Lower leg skin (tissue), 4 donors: ENCODE data around the gene HOXD11. TPM values are rescaled to one million over a fixed set of nuclear protein-coding genes. Genes with fewer than 3 reads are reported as not detected.

Experiments used
- DNase-seq, 2 donors: peaks; one replicate each; pipeline ENCODE4 v3.0.0-alpha.2; 2019; ENCODE audit warnings: low spot score in 2 of 2
- H3K4me3 ChIP-seq: fragments of 200-600 bp; sonication (generic); 2 replicates; pipeline ENCODE4 v1.5.1; 2017; ENCODE audit warnings: mild to moderate bottlenecking, low read depth; ENCODE audit not compliant: poor library complexity, severe bottlenecking
- CTCF ChIP-seq, 3 donors: fragments of 450-650 bp; IDR thresholded peaks; one replicate each; pipeline ENCODE4 v1.5.1; 2016; ENCODE audit warnings: antibody characterized with exemption in 3 of 3, mild to moderate bottlenecking in 3 of 3, moderate library complexity in 2 of 3
- POLR2A ChIP-seq, 2 donors: fragments of 450-650 bp; IDR thresholded peaks; one replicate each; pipeline ENCODE4 v1.6.1; 2016 to 2017; ENCODE audit warnings: antibody characterized with exemption in 2 of 2, mild to moderate bottlenecking in 1 of 2, moderate library complexity in 1 of 2
- WGBS, 2 donors: methylation state at CpG; one replicate each; pipeline ENCODE4 v1.1.5; 2018; 5-methylcytosine and 5-hydroxymethylcytosine counted together
- intact Hi-C: fragments of 100-400 bp; cut with DNase I; formaldehyde crosslinking; loops from one replicate; pipeline ENCODE4 v1.15.0; 2023; ENCODE audit warnings: low total_unique reads
- total RNA-seq, 4 donors: library from RNA; depleted of rRNA; stranded (reverse); fragments of >200 nt; gene quantifications; one replicate each; pipeline ENCODE4 v1.1.0, GENCODE V29; 2016

Gene HOXD11
- total RNA-seq, 4 donors from 2014 or later = 0.23 TPM; not detected in 3

DNA sequence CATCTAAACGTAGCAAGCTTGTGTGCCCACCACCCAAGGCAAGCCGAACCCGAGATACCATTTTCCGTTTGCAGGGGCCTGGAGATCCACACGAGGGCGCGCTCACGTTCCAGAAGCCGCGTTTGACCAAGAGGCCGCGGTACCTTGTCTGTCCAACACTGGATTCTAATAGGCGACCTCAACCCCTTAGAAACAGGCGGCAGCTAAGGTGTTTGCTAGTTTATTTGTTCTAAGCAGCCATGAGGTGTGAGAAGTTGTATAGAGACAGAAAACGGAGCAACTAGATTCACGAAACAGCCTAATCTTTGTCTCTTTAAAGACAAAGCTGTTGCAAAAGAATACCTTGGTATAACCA lies 4.2 kb downstream of the HOXD11 start:
- no peak for TF ChIP-seq CTCF (IDR thresholded peaks at IDR 0.05)
- TF ChIP-seq POLR2A (IDR thresholded peaks at IDR 0.05) = no peak
- peak in 1 of 2 donors; percentile 90 for DNase-seq
- intact Hi-C loops = no loop called here
- no peak overlapping the region for H3K4me3 ChIP-seq
- 4 to 6% methylated on average over 16 of the region's 16 CpGs for WGBS, 2 donors

DNA sequence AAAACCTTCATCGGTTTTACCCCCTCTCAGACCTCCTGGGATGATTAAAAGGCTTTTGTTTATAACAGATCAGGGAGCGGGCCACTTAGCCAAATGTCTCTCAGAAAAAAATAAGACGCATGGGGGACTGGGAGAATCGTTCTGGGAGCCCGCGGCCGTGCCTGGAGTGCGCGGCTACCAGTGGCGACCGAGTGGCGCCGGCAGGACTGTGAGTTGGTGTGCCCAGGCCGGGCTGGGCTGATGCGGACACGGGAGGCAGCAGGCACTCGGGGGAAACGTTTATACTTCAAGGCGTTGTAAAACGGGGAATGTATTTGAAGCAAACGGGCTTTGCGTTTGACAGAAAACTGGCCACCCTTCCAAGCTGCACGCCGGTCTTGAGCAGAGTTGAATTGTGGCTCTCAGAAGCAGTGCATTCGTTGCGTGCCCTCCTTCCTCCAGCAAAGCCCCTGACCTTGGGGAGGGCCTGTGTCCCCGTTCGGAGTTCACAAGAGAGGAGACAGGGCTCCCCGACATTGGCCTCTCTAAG lies 4.8 kb downstream of the HOXD11 start:
- 24 to 28% methylated on average over 28 to 29 of the region's 29 CpGs for WGBS, 2 donors

GRCh38 chr2:176112375-176113302 lies 5.6 kb downstream of the HOXD11 start:
- intact Hi-C loops = no loop called here
- WGBS, 2 donors = 35 to 40% methylated on average over 27 to 38 of the region's 40 CpGs
- H3K4me3 ChIP-seq = no peak overlapping the region
- DNase-seq = peak in 1 of 2 donors; percentile 78
- TF ChIP-seq POLR2A (IDR thresholded peaks at IDR 0.05) (no peak), CTCF (IDR thresholded peaks at IDR 0.05) (no peak)

More for the DNA sequence above, 4.8 kb downstream of the HOXD11 start:
- H3K4me3 ChIP-seq = no peak overlapping the region
- intact Hi-C loops = no loop called here
- no peak for TF ChIP-seq CTCF (IDR thresholded peaks at IDR 0.05)
- no peak for TF ChIP-seq POLR2A (IDR thresholded peaks at IDR 0.05)
- peak in 1 of 2 donors; percentile 76 for DNase-seq

GRCh38 chr2:176114120-176114929 lies 7.2 kb downstream of the HOXD11 start:
- H3K4me3 ChIP-seq = no peak overlapping the region
- peak in 1 of 2 donors; percentile 82 for DNase-seq
- no peak for TF ChIP-seq POLR2A (IDR thresholded peaks at IDR 0.05)
- TF ChIP-seq CTCF (IDR thresholded peaks at IDR 0.05) = no peak
- intact Hi-C loops = no loop called here
- WGBS, 2 donors = 43 to 53% methylated on average over 26 of the region's 26 CpGs

DNA sequence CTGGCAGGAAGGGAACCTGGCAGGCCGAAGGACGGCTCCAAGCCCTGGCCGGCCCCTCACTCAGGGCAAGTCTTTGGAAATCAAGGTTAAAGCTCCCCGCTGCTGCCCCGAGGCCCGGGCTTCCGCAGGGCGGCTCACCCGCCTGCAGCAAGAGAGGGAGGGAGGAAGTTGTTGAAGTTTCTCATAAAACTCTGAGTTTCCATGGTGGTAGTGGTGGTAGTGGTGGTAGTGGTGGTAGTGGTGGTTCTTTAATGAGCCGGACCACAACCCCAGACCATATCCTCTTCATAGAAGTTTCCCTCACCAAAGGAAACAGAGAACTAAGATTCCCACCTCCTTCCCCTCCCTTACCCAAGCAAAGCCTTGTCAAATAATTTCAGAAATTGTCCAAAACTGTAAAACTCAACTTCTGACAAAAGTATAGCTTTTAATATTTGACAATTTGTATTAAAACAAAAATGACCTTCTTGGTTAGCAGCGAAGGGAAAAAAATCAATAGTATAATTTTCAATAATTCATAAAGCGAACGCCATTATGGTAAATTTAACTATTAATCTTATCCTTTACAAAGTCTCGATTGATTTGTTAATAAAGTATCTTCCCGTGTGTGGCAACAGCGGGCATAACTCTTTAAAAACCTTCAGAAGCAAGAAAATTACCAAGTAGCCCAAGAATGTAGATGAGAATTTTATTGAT lies 8.0 kb downstream of the HOXD11 start:
- TF ChIP-seq POLR2A (IDR thresholded peaks at IDR 0.05) (no peak), CTCF (IDR thresholded peaks at IDR 0.05) (no peak)
- intact Hi-C loops = no loop called here
- DNase-seq = peak in 1 of 2 donors; percentile 80
- no peak overlapping the region for H3K4me3 ChIP-seq
- WGBS, 2 donors = 48 to 61% methylated on average over 16 of the region's 16 CpGs
